H1 (cell line): ENCODE measurements around the gene ZNF609. TPM values are rescaled to one million over a fixed set of nuclear protein-coding genes. Genes with fewer than 3 reads are reported as not detected.

Experiments used
- CTCF ChIA-PET: fragments of 300-600 bp; sonication (Branson Sonifier 250); formaldehyde crosslinking; loops from one replicate; lab custom pipeline; 2021; ENCODE audit not compliant: partially characterized antibody; lab: Charles Lee
- POLR2A ChIA-PET: fragments of 300-600 bp; sonication (Branson Sonifier 250); formaldehyde crosslinking; loops from one replicate; lab custom pipeline; 2021; ENCODE audit warnings: inconsistent platforms; ENCODE audit not compliant: partially characterized antibody; lab: Charles Lee
- DNase-seq, 2 experiments: peaks; one replicate each; pipeline versions ENCODE4 v3.0.0 to v3.0.0-alpha.2; 2010 to 2022; ENCODE audit warnings: low spot score in 2 of 2, low read depth in 1 of 2, mixed read lengths in 1 of 2
- FAIRE-seq: peaks from 2 replicates; lab custom pipeline; 2011; peaks lifted over from hg19 to GRCh38; lab: Jason Lieb, UNC
- H2AFZ ChIP-seq: 2 replicates; pipeline ENCODE4 v1.8.1; 2012; ENCODE audit warnings: low read length, inconsistent platforms
- H2AK5ac ChIP-seq: 2 replicates; pipeline ENCODE4 v1.6.1; 2013; ENCODE audit warnings: low read depth, low read length
- H2BK120ac ChIP-seq: replicated peaks from 2 replicates; pipeline ENCODE3; 2013; ENCODE audit warnings: low read depth, low read length, inconsistent platforms
- H2BK12ac ChIP-seq: 2 replicates; pipeline ENCODE4 v1.6.1; 2013; ENCODE audit warnings: low read depth, low read length
- H2BK15ac ChIP-seq: 2 replicates; pipeline ENCODE4 v1.6.1; 2013; ENCODE audit warnings: low read length
- H2BK20ac ChIP-seq: 2 replicates; pipeline ENCODE4 v1.6.1; 2013; ENCODE audit warnings: low read length
- H2BK5ac ChIP-seq: 2 replicates; pipeline ENCODE4 v1.6.1; 2013; ENCODE audit warnings: low read depth, low read length
- H3K14ac ChIP-seq: 2 replicates; pipeline ENCODE4 v1.6.1; 2013; ENCODE audit warnings: inconsistent platforms; ENCODE audit not compliant: insufficient read length
- H3K18ac ChIP-seq: 2 replicates; pipeline ENCODE4 v1.6.1; 2013; ENCODE audit warnings: low read length; ENCODE audit errors: extremely low read depth
- H3K23ac ChIP-seq: 2 replicates; pipeline ENCODE4 v1.6.1; 2013; ENCODE audit warnings: inconsistent platforms; ENCODE audit not compliant: insufficient read length
- H3K23me2 ChIP-seq: 2 replicates; pipeline ENCODE4 v1.6.1; 2013; ENCODE audit warnings: low read depth, low read length
- H3K27ac ChIP-seq: 2 replicates; pipeline ENCODE4 v1.6.1; 2011; ENCODE audit warnings: low read depth, low read length, inconsistent platforms
- H3K27me3 ChIP-seq, 4 experiments: replicated peaks in 1 of 4; 1 replicate in 1 of 4; 2 replicates in 3 of 4; pipeline versions ENCODE4 v1.6.1 to v1.8.1; 2011 to 2013; ENCODE audit warnings: low read length in 3 of 4, mild to moderate bottlenecking in 3 of 4, inconsistent platforms in 2 of 4, mixed read lengths in 2 of 4, moderate library complexity in 1 of 4; ENCODE audit not compliant: control insufficient read depth in 3 of 4, insufficient read depth in 3 of 4; ENCODE audit errors: extremely low read depth in 1 of 4
- H3K36me3 ChIP-seq, 4 experiments: 2 replicates each; pipeline versions ENCODE4 v1.6.1 to v1.8.1; 2011 to 2013; ENCODE audit warnings: mild to moderate bottlenecking in 4 of 4, low read length in 3 of 4, moderate library complexity in 2 of 4, control low read depth in 1 of 4, inconsistent platforms in 1 of 4; ENCODE audit not compliant: insufficient read depth in 4 of 4, control insufficient read depth in 2 of 4
- H3K4ac ChIP-seq: replicated peaks from 2 replicates; pipeline ENCODE3; 2013; ENCODE audit warnings: low read length, low read depth, mixed read lengths, inconsistent platforms; ENCODE audit not compliant: insufficient read length
- H3K4me1 ChIP-seq, 4 experiments: replicated peaks in 1 of 4; 1 replicate in 1 of 4; 2 replicates in 3 of 4; pipeline versions ENCODE4 v1.6.1 to v1.8.1; 2011 to 2013; ENCODE audit warnings: low read length in 3 of 4, inconsistent platforms in 2 of 4, mixed read lengths in 1 of 4; ENCODE audit not compliant: insufficient read depth in 4 of 4, control insufficient read depth in 3 of 4
- H3K4me2 ChIP-seq, 2 experiments: 2 replicates each; pipeline versions ENCODE4 v1.6.1 to v1.8.1; 2011 to 2013; ENCODE audit warnings: low read depth in 2 of 2, low read length in 2 of 2, control low read depth in 1 of 2, inconsistent platforms in 1 of 2, mild to moderate bottlenecking in 1 of 2; ENCODE audit not compliant: insufficient read depth in 1 of 2
- H3K4me3 ChIP-seq, 4 experiments: fragments of 200-600, 300-600 bp in 1 of 4; sonication (generic), shearing (Covaris generic), sonication (Bioruptor Twin) in 1 of 4; 2 replicates each; pipeline versions ENCODE4 v1.5.1 to v1.8.1; 2011 to 2016; ENCODE audit warnings: low read length in 4 of 4, low read depth in 3 of 4, control low read depth in 2 of 4, inconsistent platforms in 2 of 4, mild to moderate bottlenecking in 2 of 4, mixed read lengths in 1 of 4, moderate library complexity in 1 of 4; ENCODE audit not compliant: insufficient read depth in 2 of 4; ENCODE audit errors: extremely low read depth in 1 of 4
- H3K56ac ChIP-seq: replicated peaks from 2 replicates; pipeline ENCODE3; 2013; ENCODE audit warnings: low read depth, mild to moderate bottlenecking, mixed read lengths, low read length, inconsistent platforms; ENCODE audit not compliant: insufficient read length
- H3K79me1 ChIP-seq: 2 replicates; pipeline ENCODE4 v1.6.1; 2013; ENCODE audit warnings: low read depth, low read length, control low read depth
- H3K79me2 ChIP-seq, 2 experiments: 2 replicates each; pipeline versions ENCODE4 v1.6.1 to v1.8.1; 2012 to 2013; ENCODE audit warnings: low read length in 2 of 2, mild to moderate bottlenecking in 2 of 2, inconsistent platforms in 1 of 2; ENCODE audit not compliant: insufficient read depth in 2 of 2, control insufficient read depth in 1 of 2
- H3K9ac ChIP-seq, 4 experiments: replicated peaks in 1 of 4; 1 replicate in 1 of 4; 2 replicates in 3 of 4; pipeline versions ENCODE4 v1.6.1 to v1.8.1; 2011 to 2013; ENCODE audit warnings: low read depth in 3 of 4, low read length in 3 of 4, control low read depth in 2 of 4, mild to moderate bottlenecking in 2 of 4, moderate library complexity in 2 of 4, inconsistent platforms in 1 of 4; ENCODE audit errors: extremely low read depth in 1 of 4
- H3K9me3 ChIP-seq, 2 experiments: 2 replicates each; pipeline versions ENCODE4 v1.6.1 to v1.8.1; 2012 to 2013; ENCODE audit warnings: mild to moderate bottlenecking in 2 of 2, moderate library complexity in 2 of 2, control low read depth in 1 of 2, inconsistent platforms in 1 of 2, low read depth in 1 of 2, low read length in 1 of 2, mixed read lengths in 1 of 2; ENCODE audit not compliant: insufficient read depth in 2 of 2
- H4K20me1 ChIP-seq, 2 experiments: replicated peaks in 1 of 2; 2 replicates each; pipeline versions ENCODE3 to v1.8.1; 2011 to 2013; ENCODE audit warnings: inconsistent platforms in 2 of 2, low read length in 2 of 2, mild to moderate bottlenecking in 1 of 2; ENCODE audit not compliant: insufficient read depth in 2 of 2, control insufficient read depth in 1 of 2
- H4K5ac ChIP-seq: 2 replicates; pipeline ENCODE4 v1.6.1; 2013; ENCODE audit warnings: low read length, low read depth, mixed read lengths, inconsistent platforms; ENCODE audit not compliant: insufficient read length
- H4K8ac ChIP-seq: 2 replicates; pipeline ENCODE4 v1.8.0; 2013; ENCODE audit warnings: mild to moderate bottlenecking, moderate library complexity, low read length, inconsistent platforms; ENCODE audit not compliant: insufficient read depth; ENCODE audit errors: extremely low read depth
- H4K91ac ChIP-seq: replicated peaks from 2 replicates; pipeline ENCODE3; 2013; ENCODE audit warnings: low read length, mixed read lengths, inconsistent platforms; ENCODE audit not compliant: insufficient read length
- BACH1 ChIP-seq: IDR thresholded peaks from 2 replicates; pipeline ENCODE4 v1.6.1; 2012; ENCODE audit warnings: low read length, improper control_type of control experiment
- BRCA1 ChIP-seq: IDR thresholded peaks from 2 replicates; pipeline ENCODE4 v1.6.1; 2012; ENCODE audit warnings: low read depth, low read length, improper control_type of control experiment
- CBX5 ChIP-seq: fragments of 300-800, 300-1000 bp; sonication (generic); IDR thresholded peaks from 2 replicates; pipeline ENCODE4 v1.7.1; 2016; ENCODE audit warnings: antibody characterized with exemption, low read length, low read depth
- CTCF ChIP-seq, 3 experiments: IDR thresholded peaks; 1 replicate in 2 of 3; 2 replicates in 1 of 3; pipeline versions ENCODE4 v1.5.1 to v1.6.1; 2011; ENCODE audit warnings: low read length in 3 of 3, mild to moderate bottlenecking in 3 of 3, inconsistent platforms in 2 of 3, low read depth in 1 of 3, moderate library complexity in 1 of 3; ENCODE audit not compliant: insufficient read depth in 1 of 3; ENCODE audit errors: control extremely low read depth in 1 of 3
- KDM5A ChIP-seq: fragments of 200-600 bp; IDR thresholded peaks from 2 replicates; pipeline ENCODE4 v1.7.1; 2012; ENCODE audit warnings: mild to moderate bottlenecking, low read length, inconsistent platforms, mixed read lengths
- RBBP5 ChIP-seq: IDR thresholded peaks from 2 replicates; pipeline ENCODE4 v1.7.1; 2012; ENCODE audit warnings: low read depth, mild to moderate bottlenecking, inconsistent platforms, low read length, moderate library complexity, borderline replicate concordance
- RFX5 ChIP-seq: IDR thresholded peaks from 2 replicates; pipeline ENCODE4 v1.6.1; 2011; ENCODE audit warnings: low read depth, low read length, improper control_type of control experiment, borderline replicate concordance
- RXRA ChIP-seq: IDR thresholded peaks from 2 replicates; pipeline ENCODE4 v1.6.1; 2011; ENCODE audit warnings: low read depth, mild to moderate bottlenecking, low read length, moderate library complexity; ENCODE audit not compliant: insufficient read depth
- SIX5 ChIP-seq: IDR thresholded peaks from 2 replicates; pipeline ENCODE4 v1.6.1; 2011; ENCODE audit warnings: mild to moderate bottlenecking, low read depth, low read length
- TAF7 ChIP-seq: optimal IDR thresholded peaks from 2 replicates; pipeline ENCODE3; 2011; ENCODE audit warnings: low read depth, mild to moderate bottlenecking, inconsistent platforms, low read length, moderate library complexity, borderline replicate concordance
- TCF12 ChIP-seq: IDR thresholded peaks from 2 replicates; pipeline ENCODE4 v1.6.1; 2011; ENCODE audit warnings: low read depth, mild to moderate bottlenecking, low read length
- YY1 ChIP-seq: IDR thresholded peaks from 2 replicates; pipeline ENCODE4 v1.6.1; 2011; ENCODE audit warnings: low read depth, mild to moderate bottlenecking, low read length
- WGBS, 2 experiments: shearing (Covaris generic) in 1 of 2; methylation state at CpG; one replicate each; pipeline versions ENCODE4 v1.1.6 to v1.1.7; 2013 to 2015; ENCODE audit warnings: low lambda C conversion rate in 2 of 2, mixed read lengths in 2 of 2, inconsistent platforms in 1 of 2, low coverage in 1 of 2, missing lambda C conversion rate in 1 of 2; ENCODE audit not compliant: insufficient replicate concordance in 2 of 2, insufficient coverage in 1 of 2, insufficient read length in 1 of 2; ENCODE audit errors: extremely low coverage in 1 of 2, missing lambda C conversion rate in 1 of 2; 5-methylcytosine and 5-hydroxymethylcytosine counted together
- polyA plus RNA-seq, 7 experiments: library from polyadenylated mRNA; depleted of rRNA in 3 of 7; stranded (reverse) in 5 of 7; unstranded in 2 of 7; fragments of >200 nt in 5 of 7; fragments of 200-250 nt in 2 of 7; gene quantifications; 1 replicate in 5 of 7; 2 replicates in 1 of 7; 4 replicates in 1 of 7; pipeline versions ENCODE4 v1.2.1 to v1.2.3, GENCODE V29; 2011 to 2013; ENCODE audit warnings: missing spikeins in 2 of 7, mixed read lengths in 2 of 7
- total RNA-seq: library from RNA; stranded (reverse); fragmentation: NEBNext Ultra II Directional; extraction: Animal tissue kit (Norgen Biotek cat#: 25700); gene quantifications from 2 replicates; pipeline ENCODE4 v1.2.1, GENCODE V29; 2021

ZNF609 gene
- total and polyA plus RNA-seq, 2 of the 8 experiments (the other 6 are each of a cell fraction or from before 2014, with no cell fraction given) = 15.5 to 47.8 TPM

GRCh38 chr15:64716452-64716851, 256.1 kb downstream of the ZNF609 start:
- no peaks in the 10 kb centered on the region for H3K23me2 ChIP-seq
- H4K5ac ChIP-seq = no peak overlapping the region
- H3K9me3 ChIP-seq = no peaks in the 10 kb centered on the region
- no peaks in the 10 kb centered on the region for H3K27me3 ChIP-seq
- H2BK12ac ChIP-seq = no peak overlapping the region
- H4K20me1 ChIP-seq = peaks cover 0 to 10% of the 10 kb centered on the region in 2 experiments
- no peak overlapping the region for H2BK120ac ChIP-seq
- H3K36me3 ChIP-seq = peaks cover 13 to 56% (median 42%) of the 10 kb centered on the region in 4 experiments
- H2BK5ac ChIP-seq = no peak overlapping the region
- no peak overlapping the region for H3K14ac ChIP-seq
- no peak overlapping the region for H3K18ac ChIP-seq
- ChIA-PET POLR2A (interaction anchor here (0.6 to 59.2 kb wide), 2 partner anchors 22 to 158 kb away, joined by 5 to 1192 read pairs; no protein-coding TSS in a partner anchor), CTCF (interaction anchor here (0.6 to 3.3 kb wide), 9 partner anchors 11 to 314 kb away, joined by 3 to 22 read pairs (median 4); no protein-coding TSS in a partner anchor)
- H3K23ac ChIP-seq = no peak overlapping the region
- no peak overlapping the region for H3K27ac ChIP-seq
- DNase-seq (no peak), FAIRE-seq (no peak)
- H2BK20ac ChIP-seq = no peak overlapping the region
- H2AFZ ChIP-seq = no peak overlapping the region
- H4K91ac ChIP-seq = no peak overlapping the region
- H3K79me1 ChIP-seq = no peaks in the 10 kb centered on the region; the same call in 1 of the 2 replicates
- WGBS, 2 experiments = 82% methylated on average over 1 of the region's 2 CpGs; no CpG with 5 or more reads in 1 of the 2 experiments
- H3K9ac ChIP-seq = no peak overlapping the region
- no peak overlapping the region for H3K4me2 ChIP-seq
- H3K4ac ChIP-seq = no peak overlapping the region
- H2AK5ac ChIP-seq = no peak overlapping the region
- no peak overlapping the region for H3K56ac ChIP-seq
- no peak overlapping the region for H4K8ac ChIP-seq
- no peak overlapping the region for H3K4me3 ChIP-seq
- H3K4me1 ChIP-seq = no peaks in the 10 kb centered on the region
- no peak overlapping the region for H2BK15ac ChIP-seq
- H3K79me2 ChIP-seq = peaks cover 0 to 12% of the 10 kb centered on the region in 2 experiments; a peak in 2 of 4 replicates
- TF ChIP-seq CBX5 (no peak), SIX5 (no peak), RFX5 (no peak), BRCA1 (no peak), BACH1 (no peak), CTCF (IDR thresholded peaks at IDR 0.05; ENCODE audit: control extremely low read depth in 1 of 3, insufficient read depth in 1 of 3, low read depth in 1 of 3, low read length in 3 of 3) (no peak), KDM5A (no peak), RBBP5 (no peak), RXRA (no peak), TCF12 (no peak), TAF7 (no peak), YY1 (no peak)
